H1 (cell line): ENCODE results near the gene ADPRHL1. TPM values are rescaled to one million over a fixed set of nuclear protein-coding genes. Genes with fewer than 3 reads are reported as not detected.

Source experiments
- CTCF ChIA-PET: fragments of 300-600 bp; sonication (Branson Sonifier 250); formaldehyde crosslinking; loops from one replicate; lab custom pipeline; 2021; ENCODE audit not compliant: partially characterized antibody; lab: Charles Lee
- POLR2A ChIA-PET: fragments of 300-600 bp; sonication (Branson Sonifier 250); formaldehyde crosslinking; loops from one replicate; lab custom pipeline; 2021; ENCODE audit warnings: inconsistent platforms; ENCODE audit not compliant: partially characterized antibody; lab: Charles Lee
- DNase-seq, 2 experiments: peaks; one replicate each; pipeline versions ENCODE4 v3.0.0 to v3.0.0-alpha.2; 2010 to 2022; ENCODE audit warnings: low spot score in 2 of 2, low read depth in 1 of 2, mixed read lengths in 1 of 2
- FAIRE-seq: peaks from 2 replicates; lab custom pipeline; 2011; peaks lifted over from hg19 to GRCh38; lab: Jason Lieb, UNC
- H2AFZ ChIP-seq: 2 replicates; pipeline ENCODE4 v1.8.1; 2012; ENCODE audit warnings: low read length, inconsistent platforms
- H2AK5ac ChIP-seq: 2 replicates; pipeline ENCODE4 v1.6.1; 2013; ENCODE audit warnings: low read depth, low read length
- H2BK120ac ChIP-seq: replicated peaks from 2 replicates; pipeline ENCODE3; 2013; ENCODE audit warnings: low read depth, low read length, inconsistent platforms
- H2BK12ac ChIP-seq: 2 replicates; pipeline ENCODE4 v1.6.1; 2013; ENCODE audit warnings: low read depth, low read length
- H2BK15ac ChIP-seq: 2 replicates; pipeline ENCODE4 v1.6.1; 2013; ENCODE audit warnings: low read length
- H2BK20ac ChIP-seq: 2 replicates; pipeline ENCODE4 v1.6.1; 2013; ENCODE audit warnings: low read length
- H2BK5ac ChIP-seq: 2 replicates; pipeline ENCODE4 v1.6.1; 2013; ENCODE audit warnings: low read depth, low read length
- H3K14ac ChIP-seq: 2 replicates; pipeline ENCODE4 v1.6.1; 2013; ENCODE audit warnings: inconsistent platforms; ENCODE audit not compliant: insufficient read length
- H3K18ac ChIP-seq: 2 replicates; pipeline ENCODE4 v1.6.1; 2013; ENCODE audit warnings: low read length; ENCODE audit errors: extremely low read depth
- H3K23ac ChIP-seq: 2 replicates; pipeline ENCODE4 v1.6.1; 2013; ENCODE audit warnings: inconsistent platforms; ENCODE audit not compliant: insufficient read length
- H3K23me2 ChIP-seq: 2 replicates; pipeline ENCODE4 v1.6.1; 2013; ENCODE audit warnings: low read depth, low read length
- H3K27ac ChIP-seq: 2 replicates; pipeline ENCODE4 v1.6.1; 2011; ENCODE audit warnings: low read depth, low read length, inconsistent platforms
- H3K27me3 ChIP-seq, 4 experiments: replicated peaks in 1 of 4; 1 replicate in 1 of 4; 2 replicates in 3 of 4; pipeline versions ENCODE4 v1.6.1 to v1.8.1; 2011 to 2013; ENCODE audit warnings: low read length in 3 of 4, mild to moderate bottlenecking in 3 of 4, inconsistent platforms in 2 of 4, mixed read lengths in 2 of 4, moderate library complexity in 1 of 4; ENCODE audit not compliant: control insufficient read depth in 3 of 4, insufficient read depth in 3 of 4; ENCODE audit errors: extremely low read depth in 1 of 4
- H3K36me3 ChIP-seq, 4 experiments: 2 replicates each; pipeline versions ENCODE4 v1.6.1 to v1.8.1; 2011 to 2013; ENCODE audit warnings: mild to moderate bottlenecking in 4 of 4, low read length in 3 of 4, moderate library complexity in 2 of 4, control low read depth in 1 of 4, inconsistent platforms in 1 of 4; ENCODE audit not compliant: insufficient read depth in 4 of 4, control insufficient read depth in 2 of 4
- H3K4ac ChIP-seq: replicated peaks from 2 replicates; pipeline ENCODE3; 2013; ENCODE audit warnings: low read length, low read depth, mixed read lengths, inconsistent platforms; ENCODE audit not compliant: insufficient read length
- H3K4me1 ChIP-seq, 4 experiments: replicated peaks in 1 of 4; 1 replicate in 1 of 4; 2 replicates in 3 of 4; pipeline versions ENCODE4 v1.6.1 to v1.8.1; 2011 to 2013; ENCODE audit warnings: low read length in 3 of 4, inconsistent platforms in 2 of 4, mixed read lengths in 1 of 4; ENCODE audit not compliant: insufficient read depth in 4 of 4, control insufficient read depth in 3 of 4
- H3K4me2 ChIP-seq, 2 experiments: 2 replicates each; pipeline versions ENCODE4 v1.6.1 to v1.8.1; 2011 to 2013; ENCODE audit warnings: low read depth in 2 of 2, low read length in 2 of 2, control low read depth in 1 of 2, inconsistent platforms in 1 of 2, mild to moderate bottlenecking in 1 of 2; ENCODE audit not compliant: insufficient read depth in 1 of 2
- H3K4me3 ChIP-seq, 4 experiments: fragments of 200-600, 300-600 bp in 1 of 4; sonication (generic), shearing (Covaris generic), sonication (Bioruptor Twin) in 1 of 4; 2 replicates each; pipeline versions ENCODE4 v1.5.1 to v1.8.1; 2011 to 2016; ENCODE audit warnings: low read length in 4 of 4, low read depth in 3 of 4, control low read depth in 2 of 4, inconsistent platforms in 2 of 4, mild to moderate bottlenecking in 2 of 4, mixed read lengths in 1 of 4, moderate library complexity in 1 of 4; ENCODE audit not compliant: insufficient read depth in 2 of 4; ENCODE audit errors: extremely low read depth in 1 of 4
- H3K56ac ChIP-seq: replicated peaks from 2 replicates; pipeline ENCODE3; 2013; ENCODE audit warnings: low read depth, mild to moderate bottlenecking, mixed read lengths, low read length, inconsistent platforms; ENCODE audit not compliant: insufficient read length
- H3K79me1 ChIP-seq: 2 replicates; pipeline ENCODE4 v1.6.1; 2013; ENCODE audit warnings: low read depth, low read length, control low read depth
- H3K79me2 ChIP-seq, 2 experiments: 2 replicates each; pipeline versions ENCODE4 v1.6.1 to v1.8.1; 2012 to 2013; ENCODE audit warnings: low read length in 2 of 2, mild to moderate bottlenecking in 2 of 2, inconsistent platforms in 1 of 2; ENCODE audit not compliant: insufficient read depth in 2 of 2, control insufficient read depth in 1 of 2
- H3K9ac ChIP-seq, 4 experiments: replicated peaks in 1 of 4; 1 replicate in 1 of 4; 2 replicates in 3 of 4; pipeline versions ENCODE4 v1.6.1 to v1.8.1; 2011 to 2013; ENCODE audit warnings: low read depth in 3 of 4, low read length in 3 of 4, control low read depth in 2 of 4, mild to moderate bottlenecking in 2 of 4, moderate library complexity in 2 of 4, inconsistent platforms in 1 of 4; ENCODE audit errors: extremely low read depth in 1 of 4
- H3K9me3 ChIP-seq, 2 experiments: 2 replicates each; pipeline versions ENCODE4 v1.6.1 to v1.8.1; 2012 to 2013; ENCODE audit warnings: mild to moderate bottlenecking in 2 of 2, moderate library complexity in 2 of 2, control low read depth in 1 of 2, inconsistent platforms in 1 of 2, low read depth in 1 of 2, low read length in 1 of 2, mixed read lengths in 1 of 2; ENCODE audit not compliant: insufficient read depth in 2 of 2
- H4K20me1 ChIP-seq, 2 experiments: replicated peaks in 1 of 2; 2 replicates each; pipeline versions ENCODE3 to v1.8.1; 2011 to 2013; ENCODE audit warnings: inconsistent platforms in 2 of 2, low read length in 2 of 2, mild to moderate bottlenecking in 1 of 2; ENCODE audit not compliant: insufficient read depth in 2 of 2, control insufficient read depth in 1 of 2
- H4K5ac ChIP-seq: 2 replicates; pipeline ENCODE4 v1.6.1; 2013; ENCODE audit warnings: low read length, low read depth, mixed read lengths, inconsistent platforms; ENCODE audit not compliant: insufficient read length
- H4K8ac ChIP-seq: 2 replicates; pipeline ENCODE4 v1.8.0; 2013; ENCODE audit warnings: mild to moderate bottlenecking, moderate library complexity, low read length, inconsistent platforms; ENCODE audit not compliant: insufficient read depth; ENCODE audit errors: extremely low read depth
- H4K91ac ChIP-seq: replicated peaks from 2 replicates; pipeline ENCODE3; 2013; ENCODE audit warnings: low read length, mixed read lengths, inconsistent platforms; ENCODE audit not compliant: insufficient read length
- NANOG ChIP-seq: IDR thresholded peaks from 2 replicates; pipeline ENCODE4 v1.6.1; 2011; ENCODE audit warnings: low read length, low read depth, mild to moderate bottlenecking, inconsistent platforms; ENCODE audit not compliant: insufficient read depth, poor library complexity, severe bottlenecking
- WGBS, 2 experiments: shearing (Covaris generic) in 1 of 2; methylation state at CpG; one replicate each; pipeline versions ENCODE4 v1.1.6 to v1.1.7; 2013 to 2015; ENCODE audit warnings: low lambda C conversion rate in 2 of 2, mixed read lengths in 2 of 2, inconsistent platforms in 1 of 2, low coverage in 1 of 2, missing lambda C conversion rate in 1 of 2; ENCODE audit not compliant: insufficient replicate concordance in 2 of 2, insufficient coverage in 1 of 2, insufficient read length in 1 of 2; ENCODE audit errors: extremely low coverage in 1 of 2, missing lambda C conversion rate in 1 of 2; 5-methylcytosine and 5-hydroxymethylcytosine counted together
- polyA plus RNA-seq, 7 experiments: library from polyadenylated mRNA; depleted of rRNA in 3 of 7; stranded (reverse) in 5 of 7; unstranded in 2 of 7; fragments of >200 nt in 5 of 7; fragments of 200-250 nt in 2 of 7; gene quantifications; 1 replicate in 5 of 7; 2 replicates in 1 of 7; 4 replicates in 1 of 7; pipeline versions ENCODE4 v1.2.1 to v1.2.3, GENCODE V29; 2011 to 2013; ENCODE audit warnings: missing spikeins in 2 of 7, mixed read lengths in 2 of 7
- total RNA-seq: library from RNA; stranded (reverse); fragmentation: NEBNext Ultra II Directional; extraction: Animal tissue kit (Norgen Biotek cat#: 25700); gene quantifications from 2 replicates; pipeline ENCODE4 v1.2.1, GENCODE V29; 2021

ADPRHL1 gene
- total and polyA plus RNA-seq, 2 of the 8 experiments (the other 6 are each of a cell fraction or from before 2014, with no cell fraction given): 0.74 to 1.7 TPM

DNA sequence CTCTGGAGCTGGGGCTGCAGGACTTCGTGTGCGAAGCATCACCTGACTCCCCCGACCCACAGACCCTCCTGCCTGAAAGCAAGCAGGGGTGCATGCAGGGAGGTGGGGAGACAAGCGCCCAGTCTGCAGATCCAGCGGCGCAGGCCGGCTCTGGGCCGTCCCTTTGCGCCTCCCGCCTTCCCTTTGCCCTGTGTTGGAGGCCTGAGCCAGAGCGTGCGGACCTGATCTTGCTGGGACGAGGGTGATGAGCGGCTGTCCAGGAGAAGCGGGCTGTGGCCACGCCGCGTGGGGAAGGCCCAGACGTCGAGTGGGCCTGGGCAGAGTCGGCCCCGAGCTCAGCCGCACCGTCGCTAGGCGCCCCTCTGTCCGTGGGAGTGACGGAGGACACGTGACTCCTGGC is 84.1 kb downstream of the ADPRHL1 start:
- H2AK5ac ChIP-seq: no peak overlapping the region

More for the DNA sequence above, 84.1 kb downstream of the ADPRHL1 start:
- Histone ChIP-seq H4K5ac (no peak overlapping the region), H3K14ac (no peak overlapping the region), H3K4ac (no peak overlapping the region), H2BK12ac (no peak overlapping the region), H3K18ac (no peak overlapping the region; the same call in 1 of the 2 replicates), H2AFZ (no peak overlapping the region), H2BK20ac (0 out of 2 replicates have a peak overlapping the region, but pooled peaks have one; percentile 61), H2BK5ac (no peak overlapping the region; the same call in 1 of the 2 replicates), H3K4me3 (no peak overlapping the region), H3K9ac (no peak overlapping the region), H3K27ac (no peak overlapping the region), H3K36me3 (no peaks in the 10 kb centered on the region), H3K9me3 (no peaks in the 10 kb centered on the region; a peak in 1 of 4 replicates), H3K79me1 (no peaks in the 10 kb centered on the region), H3K27me3 (0 out of 7 replicates have a peak, but pooled peaks cover 0 to 4% (median 0%) of the 10 kb centered on the region in 4 experiments), H4K8ac (no peak overlapping the region), H4K20me1 (no peaks in the 10 kb centered on the region), H2BK120ac (no peak overlapping the region), H4K91ac (peak overlapping the region; percentile 81), H3K4me2 (no peak overlapping the region), H3K56ac (no peak overlapping the region), H3K23ac (no peak overlapping the region), H3K4me1 (peaks cover 0 to 23% (median 5%) of the 10 kb centered on the region in 4 experiments; a peak in 6 of 7 replicates), H3K23me2 (no peaks in the 10 kb centered on the region), H3K79me2 (no peaks in the 10 kb centered on the region), H2BK15ac (no peak overlapping the region)
- TF ChIP-seq NANOG: no peak
- WGBS, 2 experiments: 92% methylated on average over 24 of the region's 29 CpGs; no CpG with 5 or more reads in 1 of the 2 experiments
- FAIRE-seq (no peak), DNase-seq (peak in 1 of 2 experiments; percentile 46)
- POLR2A ChIA-PET: interaction anchor here (1.3 kb wide), 1 partner anchor 9 kb away, joined by 3 read pairs; no protein-coding TSS in a partner anchor
- CTCF ChIA-PET: interaction anchor here (1.7 kb wide), 1 partner anchor 34 kb away, joined by 4 read pairs; no protein-coding TSS in a partner anchor
